Left kidney (tissue), 2 donors: ENCODE measurements around the gene HMGB3. TPM values are rescaled to one million over a fixed set of nuclear protein-coding genes. Genes with fewer than 3 reads are reported as not detected.
"Not testable (repeated sequence)": the region's sequence is repeated elsewhere in the genome, so short reads cannot be mapped to it uniquely, and the experiment has no call there.

Experiments used
- DNase-seq: peaks from one replicate; pipeline ENCODE4 v3.0.0-alpha.2; 2013
- polyA plus RNA-seq: library from polyadenylated mRNA; unstranded; fragments of 120-200 nt; gene quantifications from one replicate; pipeline ENCODE4 v1.2.1, GENCODE V29; 2013; ENCODE audit not compliant: insufficient read length

HMGB3 gene
- polyA plus RNA-seq, 1 donor: 159 TPM

DNA sequence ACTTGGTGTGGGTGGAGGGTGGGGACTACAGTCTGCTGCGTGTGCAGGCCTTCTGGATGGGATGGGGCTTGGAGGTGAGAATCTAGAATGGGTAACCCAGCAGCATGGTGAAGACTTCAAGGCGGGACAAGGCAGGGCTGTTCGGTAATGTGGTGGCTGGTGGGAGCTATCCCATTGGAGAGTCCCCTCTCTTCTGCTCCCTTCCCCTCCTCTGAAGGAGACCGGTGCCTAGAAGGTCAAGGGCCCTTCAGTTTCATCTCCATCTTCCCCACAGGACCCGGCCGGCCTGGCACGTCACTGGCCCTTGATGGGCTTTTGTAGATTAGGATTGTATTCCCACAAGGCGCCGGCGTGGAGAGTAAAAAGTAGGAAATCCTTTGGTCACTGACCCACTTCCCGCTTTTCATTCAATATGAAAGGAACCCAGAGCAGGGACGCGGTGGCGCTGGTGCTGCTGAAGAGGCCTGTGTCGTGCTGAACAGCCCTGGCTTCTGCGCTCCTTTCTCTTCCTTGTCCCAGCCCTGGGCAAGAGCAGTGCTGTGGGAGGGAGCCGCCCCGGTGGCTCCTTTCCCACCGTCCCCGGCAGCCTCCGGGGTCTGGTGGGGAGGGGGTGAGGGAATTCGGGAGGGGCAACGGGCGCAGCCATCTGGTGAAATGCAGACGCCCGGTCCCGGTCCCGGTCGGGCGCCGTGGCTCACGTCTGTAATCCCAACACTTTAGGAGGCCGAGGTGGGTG lies 7.3 kb upstream of the HMGB3 start:
- DNase-seq: no peak

DNA sequence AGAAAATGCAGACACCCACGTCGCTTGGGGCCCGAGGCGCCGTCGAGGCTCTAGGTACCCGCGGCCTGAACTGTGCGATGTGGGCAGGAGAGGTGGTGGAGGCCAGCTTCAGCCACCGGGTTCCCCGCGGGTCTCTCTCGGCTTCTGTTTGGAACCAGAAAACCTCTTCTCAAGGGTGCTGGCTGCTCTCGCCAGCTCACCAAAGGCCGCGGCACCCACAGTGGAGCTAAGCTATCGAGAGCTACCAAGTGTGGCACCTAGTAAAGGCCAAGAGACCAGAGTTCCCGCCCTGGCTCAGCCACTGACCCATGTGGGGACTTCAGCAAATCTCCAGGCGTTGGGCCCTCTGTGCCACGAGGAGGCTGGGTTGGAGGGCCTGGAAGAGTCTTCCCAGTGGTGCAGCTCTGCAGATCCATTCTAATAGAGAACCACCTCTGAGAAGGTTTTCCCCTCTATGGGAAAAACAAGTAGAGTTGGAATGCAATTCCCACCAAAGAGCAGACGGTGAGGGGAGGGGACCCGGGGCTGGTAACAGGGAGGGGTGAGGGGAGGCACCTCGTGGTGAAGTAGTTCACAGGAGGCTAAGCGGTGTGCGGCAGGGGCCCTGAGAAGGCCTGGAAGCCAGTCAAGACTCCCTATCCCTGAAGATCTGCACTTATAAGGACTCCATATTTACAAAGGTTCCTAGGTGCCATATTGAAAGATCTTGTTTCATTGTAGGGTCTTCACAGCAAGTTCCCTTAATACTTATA lies 5.5 kb upstream of the HMGB3 start:
- DNase-seq: no peak

DNA sequence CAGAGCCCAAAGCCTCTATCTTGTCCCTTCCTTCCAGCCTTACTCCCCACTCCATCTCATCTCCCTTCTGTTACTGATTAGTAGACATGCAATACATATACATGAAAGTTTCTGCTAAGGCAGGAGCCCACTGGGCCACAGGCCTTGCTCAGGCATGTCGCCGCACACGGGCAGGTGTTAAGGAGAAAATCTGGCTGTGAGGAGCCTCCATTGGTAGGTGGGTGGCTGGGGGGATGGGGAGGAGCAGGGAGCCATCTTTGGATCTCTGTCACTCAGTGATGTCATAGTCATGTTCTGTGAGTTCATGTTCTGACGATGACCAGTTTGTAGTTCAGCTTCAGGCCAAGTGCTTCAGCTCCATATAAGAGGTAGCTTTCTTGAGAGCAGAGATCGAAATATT lies 2.9 kb upstream of the HMGB3 start:
- DNase-seq: no peak

DNA sequence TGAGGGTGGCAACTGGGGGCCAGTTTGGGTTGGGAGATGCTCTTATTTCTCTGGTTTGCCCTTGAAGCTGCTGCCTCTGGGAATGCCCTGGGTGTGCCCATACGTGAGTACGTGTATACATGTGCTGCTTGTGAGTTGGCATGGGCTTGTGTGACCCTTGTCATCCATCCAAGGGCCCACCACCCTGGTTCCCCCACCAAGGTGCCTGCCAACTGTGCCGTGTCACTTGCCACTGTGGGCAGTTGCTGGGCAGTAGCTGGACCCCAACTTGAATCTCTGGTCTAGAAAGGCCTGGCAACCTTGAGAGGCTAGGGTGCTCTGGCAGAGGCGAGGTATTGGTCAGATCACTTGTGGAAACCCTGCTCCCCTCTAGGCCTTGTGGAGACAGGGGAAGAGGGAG lies 2.4 kb upstream of the HMGB3 start:
- DNase-seq: no peak

DNA sequence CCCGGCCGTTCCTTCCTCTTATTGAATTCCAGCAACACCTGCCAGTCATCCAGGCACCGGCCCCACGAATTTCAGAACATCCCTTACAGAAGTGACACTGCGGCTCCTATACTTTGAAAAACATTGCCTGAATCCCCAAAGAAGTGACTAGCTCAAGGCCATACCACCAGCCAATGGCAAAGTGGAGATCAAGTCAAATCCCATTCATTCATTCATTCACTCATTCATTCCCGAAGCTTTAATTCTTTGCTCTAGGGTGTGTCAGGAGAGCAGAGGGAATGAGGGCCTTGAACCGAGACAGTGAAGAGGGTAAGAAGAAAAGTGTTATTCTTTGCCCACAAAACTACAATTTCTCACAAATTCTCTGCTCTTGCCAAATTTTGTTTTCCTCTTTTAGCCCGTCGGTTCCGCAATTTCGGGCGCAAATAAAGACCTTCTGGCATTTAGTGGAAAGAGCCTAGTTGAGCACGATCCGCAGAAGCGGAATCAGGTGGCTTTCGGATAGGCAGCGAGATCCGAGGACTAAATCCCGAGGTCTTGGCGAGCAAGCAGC lies 824 bp upstream of the HMGB3 start:
- DNase-seq: no peak

DNA sequence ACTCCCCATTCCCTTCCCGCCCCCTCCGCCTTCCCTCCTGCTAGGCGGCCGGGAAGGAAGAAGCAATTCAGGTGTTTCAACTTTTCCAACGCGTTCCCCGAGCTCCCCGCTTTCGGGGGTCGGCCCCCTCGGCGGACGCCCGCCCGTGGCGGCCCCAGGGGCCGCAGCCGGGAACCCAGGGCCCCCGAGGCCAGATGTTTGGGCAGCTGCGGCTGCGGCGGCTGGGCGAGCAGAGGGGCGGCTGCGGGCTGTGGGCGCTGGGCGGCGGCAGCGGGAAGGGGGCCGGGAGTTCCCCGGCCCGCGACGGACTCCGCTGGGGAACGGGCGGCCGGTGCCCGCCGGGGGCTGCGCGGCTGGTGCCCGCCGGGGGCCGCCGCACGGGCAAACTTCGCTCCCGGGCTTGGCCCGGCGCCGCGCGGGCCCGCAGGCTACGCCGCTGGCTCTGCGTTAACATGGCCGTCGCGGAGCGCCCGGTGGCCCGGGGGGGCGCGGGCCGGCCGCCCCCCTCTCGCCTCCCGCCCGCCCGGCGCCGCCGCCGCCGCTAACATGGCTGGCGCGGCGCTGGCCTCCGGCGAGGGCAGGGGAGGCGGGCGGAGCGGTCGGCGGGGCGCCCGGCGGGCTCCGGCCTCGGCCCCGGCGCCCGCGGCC lies 510 bp downstream of the HMGB3 start:
- DNase-seq: no peak

DNA sequence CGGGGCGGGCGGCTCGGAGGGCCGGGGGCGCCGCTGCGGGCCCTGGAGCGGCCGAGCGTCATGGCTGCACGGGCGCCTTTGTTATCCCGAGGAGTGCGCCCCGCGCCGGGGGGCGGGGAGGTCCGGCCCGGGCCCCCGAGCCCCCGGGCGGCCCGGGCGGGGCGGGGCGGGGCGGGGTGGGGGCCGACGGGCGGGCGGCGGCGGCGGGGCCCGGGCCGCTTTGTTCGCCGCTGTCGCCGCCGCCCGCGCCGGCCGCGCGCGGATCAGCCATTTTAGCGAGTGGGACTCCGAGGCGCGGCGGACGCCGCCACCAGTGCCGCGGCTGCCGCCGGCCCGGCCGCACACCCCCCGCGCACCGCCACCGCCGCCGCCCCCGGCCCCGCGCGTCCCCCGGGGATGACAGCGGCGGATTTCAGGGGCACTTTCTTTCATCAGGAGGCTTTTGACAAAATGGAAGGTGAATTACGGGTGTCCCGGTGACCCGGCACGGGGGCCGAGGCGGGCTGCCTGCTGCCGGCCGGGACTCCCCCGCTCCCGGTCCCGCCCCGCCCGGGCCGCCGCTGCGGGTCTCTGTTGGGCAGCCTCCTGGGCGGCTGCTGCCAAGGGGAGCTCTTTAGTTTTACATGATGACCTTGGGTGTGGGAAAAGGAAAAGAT lies 1.2 kb downstream of the HMGB3 start:
- DNase-seq: no peak

DNA sequence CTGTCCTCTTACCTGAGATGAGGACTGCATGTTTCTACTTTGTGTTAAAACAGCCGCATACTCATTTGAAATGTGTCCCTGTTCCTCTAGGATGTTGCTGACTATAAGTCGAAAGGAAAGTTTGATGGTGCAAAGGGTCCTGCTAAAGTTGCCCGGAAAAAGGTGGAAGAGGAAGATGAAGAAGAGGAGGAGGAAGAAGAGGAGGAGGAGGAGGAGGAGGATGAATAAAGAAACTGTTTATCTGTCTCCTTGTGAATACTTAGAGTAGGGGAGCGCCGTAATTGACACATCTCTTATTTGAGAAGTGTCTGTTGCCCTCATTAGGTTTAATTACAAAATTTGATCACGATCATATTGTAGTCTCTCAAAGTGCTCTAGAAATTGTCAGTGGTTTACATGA lies 4.6 kb downstream of the HMGB3 start:
- not testable (repeated sequence) for DNase-seq

DNA sequence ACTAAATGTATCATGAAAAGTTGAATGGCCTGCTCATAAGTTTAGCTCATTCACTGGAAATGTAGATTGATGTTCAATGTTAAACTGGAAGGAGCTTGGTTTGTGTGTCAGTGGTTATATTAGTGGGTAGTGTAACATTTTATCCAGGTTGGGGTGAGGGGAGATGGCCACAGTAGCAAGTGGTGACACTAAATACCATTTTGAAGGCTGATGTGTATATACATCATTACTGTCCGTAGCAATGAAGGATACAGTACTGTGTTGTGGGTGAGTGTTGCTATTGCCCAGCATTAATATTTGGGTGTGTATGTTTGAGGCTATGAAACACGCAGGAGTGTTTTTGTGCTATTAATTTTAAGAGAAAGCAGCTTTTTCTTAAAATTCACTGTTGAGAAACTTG lies 6.3 kb downstream of the HMGB3 start:
- no peak for DNase-seq

DNA sequence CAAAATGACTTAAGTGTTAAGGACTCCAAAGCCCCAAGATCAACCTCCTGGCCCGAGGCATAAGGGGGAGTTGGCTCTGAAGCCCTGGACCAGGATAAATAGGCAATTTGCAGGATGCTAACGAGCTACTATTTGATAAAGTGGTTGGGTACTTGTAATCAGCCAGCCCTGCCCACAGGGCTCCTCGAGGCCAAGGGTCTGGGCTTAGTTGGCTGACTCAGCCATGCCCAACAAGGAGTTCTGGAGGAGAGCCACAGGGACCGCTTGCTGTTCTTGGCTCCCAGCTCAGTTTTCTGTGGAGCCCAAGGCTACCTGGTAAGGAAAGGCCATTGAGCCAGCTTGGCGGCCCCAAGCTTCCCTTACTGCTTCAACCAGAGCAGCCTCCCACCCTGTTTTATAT lies 7.8 kb downstream of the HMGB3 start:
- no peak for DNase-seq

DNA sequence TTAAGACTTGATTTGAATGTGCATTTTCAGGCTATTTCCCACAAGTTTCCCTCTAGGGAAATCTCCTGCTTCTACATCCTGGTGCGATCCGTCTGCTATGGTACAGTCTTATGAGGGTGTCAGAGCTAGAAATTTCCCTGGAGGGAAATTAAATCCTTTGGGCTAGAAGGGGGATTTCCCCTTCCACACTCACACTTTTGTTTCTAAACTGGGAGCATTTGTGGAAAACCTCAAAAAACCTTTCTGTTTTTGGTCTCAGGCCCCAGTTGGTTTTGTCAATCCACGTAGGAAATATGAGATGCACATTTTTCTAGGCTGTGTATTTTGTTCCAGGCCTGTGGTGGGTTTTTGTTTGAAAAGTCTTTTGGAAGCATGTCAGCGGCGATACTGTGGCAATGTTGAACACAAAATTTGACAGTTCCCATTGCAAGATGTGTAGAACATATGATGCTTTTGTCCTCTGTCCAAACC lies 17.8 kb downstream of the HMGB3 start:
- no peak for DNase-seq

DNA sequence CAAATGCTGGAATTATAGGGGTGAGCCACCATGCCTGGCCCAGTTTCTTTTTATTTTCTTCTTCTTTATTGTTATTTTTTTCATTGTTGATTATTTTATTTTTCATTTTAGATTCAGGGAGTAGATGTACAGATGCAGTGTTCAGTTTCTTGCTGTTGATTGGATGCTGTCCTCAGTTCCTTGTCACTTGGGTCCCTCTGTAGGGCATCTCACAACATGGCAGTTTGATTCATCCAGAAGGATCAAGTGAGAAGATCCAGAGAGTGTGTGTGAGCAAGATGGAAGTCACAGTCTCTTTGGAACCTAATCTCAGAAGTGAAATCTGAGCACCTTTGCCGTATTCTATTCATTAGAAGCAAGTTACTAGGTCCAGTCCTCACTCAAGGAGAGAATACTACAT lies 20.9 kb downstream of the HMGB3 start:
- DNase-seq: no peak

DNA sequence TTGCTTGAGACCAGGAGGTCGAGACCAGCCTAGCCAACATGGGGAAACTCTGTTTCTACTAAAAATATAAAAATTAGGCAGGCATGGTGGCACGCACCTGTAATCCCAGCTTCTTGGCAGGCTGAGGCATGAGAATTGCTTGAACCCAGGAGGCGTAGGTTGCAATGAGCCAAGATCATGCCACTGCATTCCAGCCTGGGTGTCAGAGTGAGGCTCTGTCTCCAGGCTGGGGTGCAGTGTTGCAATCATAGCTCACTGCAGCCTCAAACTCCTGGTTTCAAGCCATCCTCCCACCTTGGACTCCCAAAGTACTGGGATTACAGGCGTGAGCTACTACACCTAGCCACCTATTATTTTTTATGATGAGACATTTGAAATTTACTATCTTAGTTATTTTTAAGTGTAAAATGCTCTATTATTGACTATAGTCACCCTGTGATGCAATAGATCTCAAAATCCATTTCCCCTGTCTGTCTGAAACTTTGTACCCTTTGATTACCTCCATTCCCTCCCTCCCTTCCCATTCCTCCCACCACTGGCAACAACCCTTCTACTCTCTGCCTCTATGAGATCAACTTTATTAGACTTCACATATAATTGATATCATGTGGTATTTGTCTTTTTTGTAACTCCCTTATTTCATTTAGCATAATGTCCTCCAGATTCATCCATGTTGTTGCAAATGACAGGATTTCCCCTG lies 23.4 kb downstream of the HMGB3 start:
- DNase-seq: no peak

DNA sequence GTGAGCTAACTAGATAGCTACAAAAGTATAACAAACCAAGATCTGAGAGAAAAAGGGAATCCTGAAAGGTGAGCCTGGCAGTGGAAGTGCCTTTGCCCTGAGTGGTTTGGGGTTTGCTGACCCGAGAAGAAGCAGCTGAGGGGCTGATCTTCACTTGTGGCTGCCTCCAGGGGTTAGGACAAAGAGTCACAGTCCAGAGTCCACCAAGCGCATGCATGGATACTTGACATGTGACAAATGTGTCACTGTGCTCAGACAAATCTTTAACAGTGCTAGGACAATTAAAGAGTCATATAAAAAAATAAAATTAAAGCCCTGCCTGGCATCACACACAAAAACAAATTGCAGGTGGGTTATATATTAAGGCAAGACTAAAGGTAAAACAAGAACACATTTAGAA lies 26.4 kb downstream of the HMGB3 start:
- no peak for DNase-seq

DNA sequence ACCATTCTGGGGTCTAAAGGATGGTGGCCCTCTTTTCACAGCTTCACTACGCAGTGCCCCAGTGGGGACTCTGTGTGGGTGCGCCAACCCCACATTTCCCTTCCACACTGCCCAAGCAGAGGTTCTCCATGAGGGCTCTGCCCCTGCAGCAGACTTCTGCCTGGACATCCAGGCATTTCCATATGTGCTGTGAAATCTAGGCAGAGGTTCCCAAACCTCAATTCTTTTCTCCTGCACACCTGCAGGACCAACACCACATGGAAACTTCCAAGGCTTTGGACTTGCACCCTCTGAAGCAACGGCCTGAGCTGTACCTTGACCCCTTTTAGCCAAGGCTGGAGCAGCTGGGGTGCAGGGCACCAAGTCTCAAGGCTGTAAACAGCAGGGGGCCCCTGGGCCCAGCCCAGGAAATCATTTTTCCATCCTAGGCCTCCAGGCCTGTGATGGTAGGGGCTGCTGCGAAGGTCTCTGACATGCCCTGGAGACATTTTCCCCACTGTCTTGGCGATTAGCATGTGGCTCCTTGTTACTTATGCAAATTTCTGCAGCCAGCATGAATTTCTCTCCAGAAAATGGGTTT lies 30.1 kb downstream of the HMGB3 start:
- DNase-seq: no peak

DNA sequence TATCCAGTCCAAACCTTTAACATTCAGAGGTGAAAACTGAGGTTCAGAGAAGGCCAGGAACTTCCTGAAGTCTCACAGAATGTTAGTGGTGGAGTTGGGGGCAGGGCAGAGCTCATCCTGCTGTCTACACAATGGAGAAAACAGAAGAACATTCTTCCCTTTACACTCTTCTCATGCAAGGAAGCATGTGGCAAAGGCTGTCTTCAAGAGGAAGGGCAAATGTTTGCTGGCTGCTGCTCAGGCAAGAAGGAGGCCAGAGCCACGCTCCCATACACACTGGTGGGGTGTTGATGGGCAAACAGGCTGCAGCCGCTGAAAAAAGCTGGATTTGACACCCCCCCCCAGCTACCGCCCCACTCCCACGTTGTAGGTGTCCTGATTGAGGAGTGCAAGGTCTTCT lies 32.5 kb downstream of the HMGB3 start:
- DNase-seq: no peak

DNA sequence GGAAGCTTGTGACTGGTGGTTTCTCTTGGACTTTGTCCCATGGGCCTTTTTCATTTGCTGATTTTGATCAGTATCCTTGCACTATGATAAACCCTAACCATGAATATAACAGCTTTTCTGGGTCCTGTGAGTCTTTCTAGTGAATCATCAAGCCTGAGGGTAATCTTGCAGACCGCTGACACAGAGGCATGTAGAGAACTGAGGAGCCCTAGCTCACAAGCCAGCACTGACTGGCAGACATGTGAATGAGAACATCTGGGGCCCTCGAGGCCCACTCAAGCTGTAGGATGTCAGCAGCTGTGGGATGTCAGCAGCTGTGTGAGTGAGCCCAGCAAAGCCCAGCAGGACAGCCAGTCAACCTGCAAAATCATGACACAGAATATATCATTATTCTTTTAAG lies 36.7 kb downstream of the HMGB3 start:
- no peak for DNase-seq

DNA sequence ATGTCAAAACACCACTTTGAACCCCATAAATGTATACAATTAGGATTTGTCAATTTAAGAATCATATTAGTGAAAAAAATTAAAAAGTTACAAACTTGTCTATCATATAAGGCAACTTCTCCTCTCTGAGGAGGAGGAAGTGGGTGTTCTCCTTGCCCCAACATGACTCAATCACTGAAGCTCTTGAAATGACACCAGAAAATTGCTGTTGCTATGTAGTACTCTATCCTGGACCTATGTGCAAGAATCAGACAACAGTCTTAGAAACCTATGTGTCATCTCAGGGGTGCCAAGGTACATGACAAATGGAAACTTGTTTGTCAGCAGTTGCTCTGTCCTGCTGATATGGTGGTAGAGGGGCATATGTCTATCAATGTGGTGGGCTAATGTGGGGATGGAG lies 47.7 kb downstream of the HMGB3 start:
- DNase-seq: no peak

DNA sequence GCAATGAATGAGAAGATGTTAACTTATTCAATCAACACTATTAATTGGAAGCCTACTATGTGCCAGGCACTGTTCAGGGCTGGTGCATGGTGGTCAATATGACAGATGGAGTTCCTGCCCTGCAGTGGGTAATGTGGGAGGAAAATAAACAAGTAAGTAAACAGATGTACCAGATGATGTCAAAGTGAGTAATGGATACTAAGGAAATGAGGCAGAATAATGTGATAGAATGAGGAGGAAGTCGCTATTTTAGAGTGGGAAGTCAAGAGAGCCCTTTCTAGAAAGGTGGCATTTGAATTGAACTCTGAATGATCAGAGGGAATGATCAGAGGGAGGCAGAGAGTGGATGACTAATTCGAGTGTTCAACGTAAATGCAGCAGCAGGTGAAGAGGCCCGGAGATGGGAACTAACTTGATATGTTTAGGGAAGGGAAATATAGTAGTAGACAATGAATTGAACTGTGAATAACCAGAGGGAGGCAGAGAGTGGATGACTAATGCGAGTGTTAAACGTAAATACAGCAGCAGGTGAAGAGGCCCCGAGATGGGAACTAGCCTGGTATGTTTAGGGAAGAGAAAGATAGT lies 48.3 kb downstream of the HMGB3 start:
- DNase-seq: no peak

DNA sequence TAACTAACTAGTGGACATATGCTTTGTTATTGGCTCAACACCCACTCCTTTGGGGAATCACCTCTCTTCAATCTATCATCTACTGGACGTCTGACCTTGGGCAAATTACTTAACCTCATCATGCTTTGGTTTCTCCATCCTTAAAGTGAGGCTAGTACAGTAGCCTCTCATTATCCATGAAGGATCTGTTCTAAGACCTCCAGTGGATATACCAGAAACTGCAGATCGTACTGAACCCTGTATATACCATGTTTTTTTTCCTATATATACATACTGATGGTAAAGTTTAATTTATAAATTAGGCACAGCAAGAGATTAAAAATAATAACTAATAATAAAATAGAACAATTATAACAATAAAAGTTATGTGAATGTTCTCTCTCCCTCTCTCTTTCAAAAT lies 56.2 kb downstream of the HMGB3 start:
- DNase-seq: no peak
